HG03039 (cell line): Measurements from ENCODE around the gene FAT1.
A peak's percentile ranks its signal among the peaks of the same experiment; 100 is the strongest.

Experiments
- ATAC-seq: cut with Tn5 transposase; IDR thresholded peaks from one replicate; pipeline ENCODE4 v1.9.1; 2021; ENCODE audit warnings: mild to moderate bottlenecking, moderate library complexity; ENCODE audit not compliant: unreplicated experiment

Gene FAT1

DNA sequence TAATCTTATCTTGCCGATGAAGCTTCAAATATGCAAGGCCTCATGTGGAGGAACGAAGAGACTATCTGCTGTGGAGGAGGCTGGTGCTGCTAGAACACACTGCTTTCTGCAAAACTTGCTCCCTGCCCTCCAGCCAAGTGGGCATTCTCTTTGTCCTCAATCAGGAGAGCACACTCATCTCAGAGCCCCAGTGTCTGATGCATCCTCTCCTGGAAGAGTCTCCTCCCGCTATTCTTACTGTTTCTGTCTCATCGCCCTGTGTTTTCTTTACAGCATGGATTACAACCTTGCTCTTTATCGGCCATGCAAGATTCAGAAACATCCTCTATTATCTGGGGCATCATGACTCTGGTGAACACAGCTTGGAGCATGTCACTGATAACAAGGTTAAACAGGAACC lies 100.1 kb downstream of the FAT1 start:
- ATAC-seq, result no peak

DNA sequence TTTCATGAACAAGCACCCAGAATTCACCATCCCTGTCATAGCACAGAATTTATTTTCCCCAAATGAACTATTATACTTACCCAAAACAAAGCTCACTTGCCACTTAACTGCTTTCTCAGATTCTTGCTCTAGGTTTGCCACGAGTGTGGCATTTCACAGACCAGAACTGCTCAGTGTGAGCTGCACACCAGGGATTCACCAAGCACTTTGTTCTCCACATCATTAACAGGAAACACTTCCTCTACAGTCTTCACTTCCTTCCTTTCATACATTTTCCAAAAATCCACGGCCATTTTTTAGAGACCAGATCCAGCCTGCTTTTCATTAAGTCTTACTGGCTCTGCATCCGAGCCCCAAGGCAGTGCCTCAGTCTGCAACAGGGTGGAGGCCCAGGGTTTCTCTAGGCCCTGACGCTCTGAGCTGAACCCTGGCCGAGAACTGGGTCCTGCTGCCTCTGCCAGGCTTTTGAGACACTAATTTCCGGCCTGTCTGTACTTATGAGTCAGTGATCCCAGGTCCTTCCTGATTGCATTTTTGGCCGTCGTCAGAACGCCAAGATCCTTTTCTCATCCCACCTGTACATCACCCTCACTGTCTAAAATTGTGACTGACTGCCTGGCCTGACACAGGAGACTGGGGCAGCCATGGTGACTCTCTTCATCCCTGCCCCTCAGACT lies 100.7 kb downstream of the FAT1 start:
- no peak for ATAC-seq

DNA sequence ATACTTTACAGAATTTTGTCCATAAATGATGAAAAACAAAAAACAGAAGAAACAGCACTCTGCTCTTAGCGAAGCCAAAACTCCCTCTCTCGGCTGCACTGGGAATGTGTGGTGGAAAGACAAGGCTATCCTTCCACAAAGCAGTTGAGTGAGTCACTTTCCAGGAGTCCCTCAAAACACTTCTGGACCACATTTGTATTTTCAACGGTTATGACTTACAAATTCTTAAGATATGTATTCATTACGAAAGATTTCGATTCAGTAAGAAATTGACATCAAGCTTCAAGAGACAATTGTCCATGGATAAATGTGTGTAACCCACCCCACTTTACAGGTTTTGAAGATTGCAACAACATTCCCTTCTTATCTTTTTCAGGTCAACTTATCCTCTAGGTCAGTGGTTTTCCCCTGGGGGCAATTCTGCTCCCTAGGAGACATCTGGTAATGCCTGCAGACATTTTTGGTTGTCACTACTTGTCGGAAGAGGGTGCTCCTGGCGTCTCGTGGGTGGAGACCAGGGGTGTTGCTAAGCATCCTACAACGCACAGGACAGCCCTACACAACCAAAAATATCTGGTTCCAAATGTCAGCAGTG lies 101.6 kb downstream of the FAT1 start:
- ATAC-seq, result no peak

DNA sequence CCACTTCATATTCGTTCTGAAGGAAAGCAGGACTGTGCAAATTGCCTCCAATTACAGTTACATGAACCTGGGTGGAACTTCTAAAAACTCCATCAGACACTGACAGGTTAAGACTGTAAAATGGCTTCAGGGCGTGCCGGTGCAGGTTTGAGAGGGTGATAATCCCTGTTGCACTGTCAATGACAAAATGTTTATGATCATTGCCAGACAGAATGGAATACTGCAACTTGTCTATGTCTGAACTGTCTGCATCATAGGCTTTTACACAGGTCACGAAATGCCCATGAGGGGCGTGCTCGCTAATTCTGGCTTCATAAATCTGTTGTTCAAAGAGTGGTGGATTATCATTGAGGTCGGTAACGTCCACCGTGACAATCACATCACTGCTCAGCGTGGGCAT lies 104.6 kb downstream of the FAT1 start:
- ATAC-seq, result no peak

DNA sequence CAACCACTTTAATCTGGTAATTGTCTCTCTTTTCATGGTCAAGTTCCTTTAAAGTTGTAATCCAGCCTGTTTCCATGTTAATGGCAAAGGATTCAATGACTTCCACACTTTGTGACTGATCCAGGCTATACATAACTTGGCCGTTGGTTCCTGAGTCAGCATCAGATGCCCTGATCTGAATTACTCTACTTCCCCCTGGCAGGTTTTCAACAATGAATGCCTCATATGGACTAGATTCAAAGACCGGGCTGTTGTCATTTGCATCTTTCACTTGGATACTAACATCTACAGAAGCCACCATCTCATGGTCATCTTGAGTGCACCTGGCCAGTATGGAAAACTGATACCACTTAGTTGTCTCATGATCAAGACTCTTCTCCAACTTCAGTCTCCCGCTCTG lies 105.7 kb downstream of the FAT1 start:
- ATAC-seq, result no peak

DNA sequence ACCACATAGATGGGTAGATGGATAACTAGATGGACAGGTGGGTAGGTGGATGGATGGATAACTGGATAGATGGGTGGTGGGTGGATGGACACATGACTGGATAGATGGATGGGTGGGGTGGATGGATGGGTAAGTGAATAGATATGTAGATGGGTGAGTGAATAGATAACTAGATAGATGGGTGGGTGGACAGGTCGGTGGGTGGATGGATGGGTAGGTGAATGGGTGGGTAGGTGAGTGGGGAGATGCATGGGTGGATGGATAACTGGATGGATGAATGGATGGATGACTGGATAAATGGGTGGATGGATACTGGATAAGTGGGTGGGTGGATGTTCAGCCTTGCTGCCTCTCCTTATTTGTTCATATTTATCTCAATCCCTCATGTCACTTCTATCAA lies 116.2 kb downstream of the FAT1 start:
- no peak for ATAC-seq

DNA sequence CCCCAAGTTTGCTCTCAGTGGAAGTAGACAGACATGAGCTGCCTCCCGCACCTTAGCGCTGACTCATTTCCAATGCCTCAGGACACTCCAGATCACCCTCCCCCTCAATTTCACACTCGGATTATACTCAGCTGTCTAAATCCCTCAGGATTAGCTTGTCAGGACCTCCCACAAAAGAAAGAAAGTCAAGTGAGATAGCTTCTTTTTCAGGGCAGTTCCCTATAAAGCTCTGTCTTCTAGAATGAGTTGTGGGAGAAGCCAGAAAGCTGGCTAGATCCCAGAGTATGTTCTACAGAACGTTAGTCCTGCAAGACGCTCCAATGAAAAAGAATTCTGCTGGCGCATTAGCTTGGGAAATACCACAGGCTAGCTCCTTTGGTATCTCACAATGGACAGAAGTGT lies 117.1 kb downstream of the FAT1 start:
- no peak for ATAC-seq

DNA sequence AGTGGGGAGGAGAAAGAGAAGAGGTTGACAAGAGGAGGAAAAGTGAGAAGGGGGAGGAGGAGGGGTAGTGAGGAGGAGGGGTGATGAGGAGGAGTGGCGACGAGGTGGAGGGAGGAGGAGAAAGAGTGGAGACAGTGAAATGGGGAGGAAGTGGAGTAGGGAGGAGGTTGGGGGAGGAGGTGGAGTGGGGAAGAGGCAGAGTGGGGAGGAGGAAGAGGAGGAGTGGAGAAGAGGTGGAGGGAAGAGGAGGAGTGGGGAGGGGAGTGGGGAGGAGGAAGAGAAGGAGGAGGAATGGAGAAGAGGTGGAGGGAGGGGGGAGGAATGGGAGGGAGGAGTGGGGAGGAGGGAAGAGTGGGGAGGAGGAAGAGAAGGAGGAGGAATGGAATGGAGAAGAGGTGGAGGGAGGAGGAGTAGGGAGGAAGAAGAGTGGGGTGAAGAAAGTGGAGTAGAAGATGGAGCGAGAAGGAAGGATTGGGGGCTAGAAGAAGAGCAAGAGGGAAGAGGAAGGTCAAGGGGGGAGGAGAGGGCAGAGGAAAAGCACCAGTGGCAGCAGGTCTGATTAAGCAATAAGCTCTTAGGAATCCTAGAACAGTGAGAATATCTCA lies 118.3 kb downstream of the FAT1 start:
- ATAC-seq, result no peak

DNA sequence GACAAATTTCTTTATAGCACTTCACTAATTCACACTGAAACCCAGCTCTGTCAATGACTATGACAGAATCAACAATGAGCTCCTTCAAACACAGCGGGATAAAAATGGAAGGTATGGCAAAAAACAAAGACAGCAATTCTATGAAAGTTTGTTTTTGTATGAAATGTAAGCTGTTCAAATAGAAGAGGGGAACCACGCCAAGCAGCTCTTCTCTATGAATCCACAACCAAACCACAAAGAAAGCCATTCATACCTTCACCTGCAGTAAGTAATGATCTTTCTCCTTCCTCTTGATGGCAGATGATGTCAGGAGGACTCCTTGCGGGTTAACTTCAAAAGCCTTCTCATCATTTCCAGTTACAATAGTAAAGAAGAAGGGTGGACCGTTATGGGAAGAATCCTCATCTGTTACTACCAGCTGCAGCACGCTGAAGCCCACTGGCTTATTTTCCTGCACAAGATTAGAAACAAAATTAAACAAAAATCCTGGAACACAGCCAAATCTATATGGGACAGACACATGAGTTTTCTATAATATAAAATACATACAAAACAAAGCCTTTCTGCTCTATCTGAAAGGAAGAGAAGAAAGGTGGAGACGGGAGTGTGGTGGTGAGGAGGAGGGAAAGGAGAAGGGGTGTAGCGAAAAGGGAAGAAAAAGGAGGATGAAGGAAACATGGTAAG lies 119.4 kb downstream of the FAT1 start:
- ATAC-seq, result no peak

DNA sequence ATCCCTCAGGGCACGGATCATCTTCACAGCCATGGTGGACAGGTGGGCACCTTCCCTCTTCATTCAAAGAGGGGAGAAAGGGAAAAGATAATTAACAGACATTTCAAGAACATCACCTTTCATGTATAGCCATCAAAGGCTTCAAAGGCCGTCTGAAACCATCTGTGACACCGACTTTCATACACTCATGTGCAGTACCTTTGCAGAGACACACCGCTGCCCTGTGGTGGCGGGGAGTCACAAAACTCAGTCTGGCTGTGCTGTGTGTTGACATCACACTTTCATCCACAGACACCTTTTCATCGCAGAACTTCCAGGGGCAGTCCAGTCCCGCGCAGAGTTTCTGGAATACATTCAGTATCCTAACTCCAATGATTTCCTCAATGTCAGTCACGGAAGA lies 120.7 kb downstream of the FAT1 start:
- no peak for ATAC-seq

DNA sequence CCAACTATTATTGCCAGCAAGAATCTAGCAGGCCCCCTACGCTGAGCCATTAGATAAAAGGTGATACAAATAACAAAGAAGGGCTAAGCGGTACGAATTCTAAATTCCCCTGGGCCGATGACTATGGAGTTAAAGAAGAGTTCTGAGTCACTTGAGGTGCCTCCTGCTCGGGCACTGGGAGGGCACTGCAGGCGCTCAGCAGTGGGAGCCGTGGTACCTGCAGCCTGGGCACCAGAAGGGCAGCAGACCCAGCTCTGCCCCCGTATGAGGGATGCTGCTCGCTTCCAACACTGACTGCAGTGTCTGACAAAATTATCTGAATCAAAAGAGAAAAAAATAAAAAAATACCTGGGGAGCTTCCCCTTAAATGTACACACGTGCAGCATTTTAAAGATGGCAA lies 124.2 kb downstream of the FAT1 start:
- no peak for ATAC-seq

DNA sequence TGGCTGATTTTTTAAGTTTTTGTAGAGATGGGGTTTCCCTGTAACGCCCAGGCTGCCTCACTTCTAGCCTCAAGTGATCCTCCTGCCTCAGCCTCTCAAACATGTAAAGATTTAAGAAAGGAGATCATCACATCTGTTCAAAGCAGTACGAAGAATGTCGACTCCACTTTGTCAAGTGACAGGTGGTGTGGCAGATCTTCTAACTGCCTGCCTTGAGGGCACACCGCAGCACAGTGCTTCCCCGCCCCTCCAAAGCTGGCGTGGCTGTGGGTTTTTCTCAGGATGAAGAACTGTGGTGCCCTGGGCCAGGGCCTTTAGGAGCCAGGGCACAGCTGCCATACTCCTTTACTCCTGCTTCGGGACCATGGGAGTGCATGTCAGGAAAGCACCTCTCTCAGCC lies 125.0 kb downstream of the FAT1 start:
- no peak for ATAC-seq

DNA sequence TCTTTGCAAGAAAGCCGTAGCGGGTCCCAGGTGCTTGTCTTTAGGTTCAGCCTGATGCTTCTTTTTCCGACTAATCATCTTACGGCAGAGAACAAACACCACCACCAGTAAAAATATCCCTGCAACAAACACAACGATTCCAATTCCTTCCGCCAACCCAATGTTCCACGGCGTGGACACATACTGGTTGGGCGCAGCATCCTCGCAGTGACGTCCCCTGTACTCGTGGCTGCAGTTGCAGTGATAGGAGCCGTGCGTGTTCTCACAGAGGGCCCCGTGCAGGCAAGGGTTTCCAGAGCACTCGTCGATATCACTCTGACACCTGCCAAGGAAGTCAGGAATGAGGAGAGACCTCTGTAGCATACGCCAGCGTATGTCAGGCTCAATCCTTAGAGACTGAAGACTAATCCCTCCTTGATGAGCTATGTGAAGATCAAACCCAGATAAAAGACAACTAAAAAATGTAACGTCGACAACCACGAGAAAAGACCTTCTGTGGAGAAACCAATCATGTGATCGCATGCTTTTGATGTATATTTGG lies 126.7 kb downstream of the FAT1 start:
- ATAC-seq, result no peak

DNA sequence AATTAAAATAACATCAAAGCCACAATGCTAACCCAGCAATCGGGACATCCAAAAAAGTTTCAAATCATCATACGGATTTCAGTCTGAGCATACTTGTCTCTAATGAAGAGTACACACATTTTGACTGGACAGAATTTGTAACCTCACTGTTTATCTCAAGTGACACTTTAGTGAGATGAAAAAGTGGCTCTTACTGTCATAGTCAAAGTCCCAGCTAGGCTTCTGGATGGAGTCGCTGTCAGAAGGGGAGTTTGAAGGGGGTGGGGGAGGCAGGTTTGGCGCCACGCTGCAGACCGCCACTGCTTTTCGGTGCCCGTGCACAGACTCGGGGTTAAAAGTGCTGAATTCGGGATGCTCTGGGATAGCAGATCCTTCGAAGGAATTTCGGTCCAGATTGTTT lies 127.3 kb downstream of the FAT1 start:
- ATAC-seq, result no peak

DNA sequence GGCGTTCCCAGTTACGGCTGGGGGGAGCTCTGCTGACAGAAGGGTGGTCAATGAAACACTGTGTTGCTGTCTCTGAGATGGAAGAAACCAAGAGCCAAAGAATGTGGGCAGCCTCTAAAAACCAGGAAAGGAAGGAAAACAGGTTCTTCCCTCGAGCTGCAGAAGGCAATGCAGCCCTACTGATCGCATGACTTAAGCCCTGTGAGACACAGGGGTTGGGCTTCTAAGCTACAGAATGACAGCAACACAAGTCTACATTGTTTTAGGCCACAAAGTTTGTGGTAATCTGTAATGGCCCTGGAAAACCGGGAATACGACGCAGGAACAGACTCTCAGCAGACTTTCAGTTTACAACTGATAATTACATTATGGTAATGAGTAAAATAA lies 130.1 kb downstream of the FAT1 start:
- no peak for ATAC-seq

DNA sequence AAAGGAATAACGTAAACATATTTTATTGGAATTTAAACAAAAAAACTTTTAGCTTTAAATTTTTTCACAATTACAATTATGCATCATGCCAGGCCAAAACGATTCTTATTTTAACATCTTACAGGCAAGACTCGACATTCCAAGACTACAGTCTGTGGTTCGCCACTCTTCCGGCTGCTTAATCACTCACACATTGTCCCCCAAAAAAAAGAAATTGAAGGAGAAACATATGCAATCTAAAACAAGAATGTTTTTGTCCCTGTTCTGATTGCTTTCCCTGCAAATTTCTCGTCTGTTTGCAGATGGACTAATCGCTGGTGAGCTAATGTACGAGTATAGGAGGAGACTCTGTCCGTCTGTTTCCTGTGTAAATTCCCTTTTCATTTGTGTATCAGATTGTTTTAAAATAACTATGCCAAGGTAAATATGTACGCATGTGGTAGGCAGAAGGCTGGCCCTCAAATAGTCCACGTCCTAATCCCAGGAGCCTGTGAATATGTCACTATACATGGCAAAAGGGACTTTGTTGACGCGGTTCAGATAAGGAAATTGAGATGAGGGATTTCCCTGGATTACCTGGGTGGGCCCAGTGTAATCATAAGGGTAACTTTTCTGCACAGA lies 130.6 kb downstream of the FAT1 start:
- no peak for ATAC-seq

DNA sequence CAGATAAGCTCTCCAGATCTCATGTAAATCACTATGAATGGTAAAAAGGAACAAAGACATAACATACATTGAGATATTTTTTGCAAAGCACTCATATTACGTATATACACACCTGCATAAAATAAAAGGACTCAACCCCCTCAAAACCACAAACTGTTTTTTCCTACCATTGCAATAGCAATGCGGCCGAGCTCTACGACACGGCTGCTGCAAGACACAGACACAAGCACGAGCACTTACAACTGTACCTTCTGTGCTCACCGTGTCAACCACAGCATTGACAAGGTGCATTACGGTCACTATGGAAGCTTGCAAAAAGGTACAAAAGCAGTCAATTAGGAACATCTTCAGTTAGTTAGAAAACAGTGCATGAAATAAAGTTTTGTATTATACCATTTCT lies 131.2 kb downstream of the FAT1 start:
- no peak for ATAC-seq

DNA sequence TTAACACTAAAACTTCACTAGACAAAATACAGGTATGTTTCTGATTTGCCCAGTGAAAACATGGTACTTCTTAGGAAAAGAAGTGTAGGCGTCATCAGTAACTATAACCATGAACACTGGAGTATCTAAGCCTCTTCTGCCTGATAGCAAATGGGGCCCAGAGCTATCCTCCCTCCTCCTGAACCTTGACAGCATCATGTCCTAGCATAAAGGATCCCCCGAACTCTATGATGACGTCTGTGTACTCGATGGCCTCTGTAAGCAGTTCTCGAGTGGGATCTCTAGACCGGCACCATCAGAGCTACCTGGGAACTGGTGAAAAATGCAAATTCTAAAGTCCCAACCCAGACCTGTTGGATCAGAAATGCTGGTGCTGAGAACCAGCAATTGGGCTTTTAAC lies 132.0 kb downstream of the FAT1 start:
- no peak for ATAC-seq

DNA sequence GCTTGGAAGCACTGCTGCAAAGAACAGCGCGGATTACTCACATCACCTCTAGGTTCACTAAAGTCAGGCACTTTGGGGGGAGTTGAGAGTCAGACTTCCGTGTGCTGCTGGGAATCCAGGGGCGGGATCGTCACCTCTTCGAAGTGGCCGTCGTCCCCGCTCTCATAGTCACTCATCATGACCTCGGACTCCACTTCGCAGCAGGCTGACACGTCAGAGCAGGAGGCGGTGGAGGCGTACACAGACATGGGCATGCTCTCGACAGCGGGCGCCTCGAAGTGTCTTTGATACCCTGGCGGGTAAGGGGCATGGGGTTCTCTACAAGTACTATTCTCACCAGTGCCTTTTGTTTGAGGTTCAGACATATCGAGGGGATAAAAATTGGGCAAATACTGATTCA lies 135.2 kb downstream of the FAT1 start:
- no peak for ATAC-seq

DNA sequence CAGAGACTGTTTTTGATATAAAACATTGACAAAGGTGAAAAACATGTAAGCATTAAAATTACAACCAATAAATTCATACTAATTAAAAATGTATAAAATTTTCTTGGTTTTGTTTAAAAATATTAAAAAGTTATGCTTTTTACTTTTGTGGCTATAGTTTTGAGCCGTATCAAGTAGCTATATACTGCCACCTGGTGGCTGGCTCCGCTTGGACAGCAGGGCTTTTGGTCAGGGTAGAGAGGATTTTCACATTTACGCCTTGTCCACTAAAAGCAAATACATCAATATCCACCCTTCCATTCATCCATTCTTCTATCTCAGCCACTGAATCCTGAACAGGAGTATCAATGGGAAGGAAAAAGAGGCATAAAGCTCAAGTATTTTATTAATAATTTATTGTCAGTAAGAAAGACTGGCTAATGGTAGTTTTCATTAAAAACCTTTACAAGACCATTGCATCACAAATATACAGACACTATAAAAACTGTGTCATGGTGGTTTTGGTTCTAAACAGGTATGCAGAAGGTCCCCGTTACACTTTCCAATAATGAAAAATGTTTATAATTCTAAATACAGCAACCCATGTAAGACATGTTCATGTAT lies 136.1 kb downstream of the FAT1 start:
- ATAC-seq, result peak; percentile 56

DNA sequence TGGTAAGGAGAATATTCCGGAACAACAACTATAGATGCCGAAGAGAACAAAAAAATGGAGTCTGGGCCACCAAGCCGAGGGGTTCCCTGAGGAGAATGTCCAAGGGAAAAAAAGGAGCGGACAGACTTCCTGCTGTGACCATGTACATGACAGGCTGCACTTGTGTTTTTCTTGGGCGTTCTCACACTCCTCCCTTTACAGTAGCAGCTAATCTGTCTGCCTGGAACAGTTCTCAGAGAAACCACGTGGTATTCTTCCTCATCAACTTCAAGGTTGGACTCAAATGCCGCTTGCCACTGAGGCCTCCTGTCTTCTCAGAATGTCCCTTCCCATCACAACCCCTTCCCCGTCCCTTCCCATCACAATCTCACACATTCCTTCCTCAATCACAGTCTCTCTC lies 137.5 kb downstream of the FAT1 start:
- ATAC-seq, result no peak
